ENCODE measurements around the gene ST7L. TPM values are rescaled to one million over a fixed set of nuclear protein-coding genes. Genes with fewer than 3 reads are reported as not detected.
A peak's percentile ranks its signal among the peaks of the same experiment; 100 is the strongest.

ST7L gene
- total and polyA plus RNA-seq, 9 of the 15 experiments (the other 6 are each of a cell fraction or from before 2014, with no cell fraction given), result 9.0 to 32.5 (median 26.6) TPM

DNA sequence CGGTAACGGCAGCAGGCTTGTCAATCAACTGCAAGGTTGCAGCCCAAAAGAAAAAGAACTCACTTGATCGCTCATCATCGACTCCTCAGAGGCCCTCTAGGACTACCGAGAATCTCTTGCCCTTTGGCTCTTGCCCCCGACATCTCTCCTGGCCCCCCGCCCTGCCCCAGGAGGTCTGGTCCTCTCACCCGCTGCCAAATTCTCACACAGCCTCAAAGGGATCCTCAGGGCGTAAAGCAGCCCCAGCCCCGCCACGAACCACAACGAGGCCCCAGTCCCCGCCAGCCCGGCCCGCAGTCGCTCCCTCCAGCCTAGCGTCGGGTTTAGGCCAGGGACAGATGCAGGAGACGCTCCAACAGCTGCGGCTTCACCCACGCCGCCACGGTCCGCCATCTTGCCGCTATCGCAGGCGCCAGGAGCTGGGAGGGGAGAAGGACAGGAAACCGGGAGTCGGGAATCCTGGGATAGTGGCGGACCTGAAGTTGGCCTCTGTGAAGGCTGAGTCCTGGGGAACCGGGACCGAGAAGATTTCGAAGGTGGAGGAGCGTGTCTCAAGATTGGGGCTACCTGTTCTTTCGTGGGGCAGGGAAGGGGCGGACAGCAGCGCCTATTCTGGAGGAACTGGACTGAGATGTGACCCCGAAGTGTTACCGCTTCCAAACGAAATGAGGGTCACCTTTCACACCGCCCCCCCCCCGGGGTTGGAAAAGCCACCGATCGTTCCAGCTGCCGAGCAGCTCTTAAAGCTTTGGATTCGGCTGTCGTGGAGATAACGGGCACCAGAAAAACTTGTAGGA lies at the start of gene ST7L (continued):
- peak; percentile 94; the same call in 1 of the 2 replicates for TF ChIP-seq AFF4 (CRISPR knock-in tag; IDR thresholded peaks at IDR 0.05)
- TF ChIP-seq RFX5 (IDR thresholded peaks at IDR 0.05; ENCODE audit: low read depth, low read length), result no peak
- TF ChIP-seq CXXC5 (CRISPR knock-in tag; IDR thresholded peaks at IDR 0.05), result no peak
- TF ChIP-seq E2F5 (CRISPR knock-in tag; IDR thresholded peaks at IDR 0.05), result 0 out of 2 replicates have a peak, but pooled peaks have one; percentile 61
- peak; percentile 86; the same call in 1 of the 2 replicates for TF ChIP-seq PHF8 (IDR thresholded peaks at IDR 0.05; ENCODE audit: borderline replicate concordance, low read length)
- no peak for TF ChIP-seq SRSF9 (IDR thresholded peaks at IDR 0.05; ENCODE audit: borderline replicate concordance, low read depth, low read length)
- peak; percentile 49; the same call in 1 of the 2 replicates for TF ChIP-seq CREM (IDR thresholded peaks at IDR 0.05; ENCODE audit: low read depth)
- TF ChIP-seq, protein P1, sequence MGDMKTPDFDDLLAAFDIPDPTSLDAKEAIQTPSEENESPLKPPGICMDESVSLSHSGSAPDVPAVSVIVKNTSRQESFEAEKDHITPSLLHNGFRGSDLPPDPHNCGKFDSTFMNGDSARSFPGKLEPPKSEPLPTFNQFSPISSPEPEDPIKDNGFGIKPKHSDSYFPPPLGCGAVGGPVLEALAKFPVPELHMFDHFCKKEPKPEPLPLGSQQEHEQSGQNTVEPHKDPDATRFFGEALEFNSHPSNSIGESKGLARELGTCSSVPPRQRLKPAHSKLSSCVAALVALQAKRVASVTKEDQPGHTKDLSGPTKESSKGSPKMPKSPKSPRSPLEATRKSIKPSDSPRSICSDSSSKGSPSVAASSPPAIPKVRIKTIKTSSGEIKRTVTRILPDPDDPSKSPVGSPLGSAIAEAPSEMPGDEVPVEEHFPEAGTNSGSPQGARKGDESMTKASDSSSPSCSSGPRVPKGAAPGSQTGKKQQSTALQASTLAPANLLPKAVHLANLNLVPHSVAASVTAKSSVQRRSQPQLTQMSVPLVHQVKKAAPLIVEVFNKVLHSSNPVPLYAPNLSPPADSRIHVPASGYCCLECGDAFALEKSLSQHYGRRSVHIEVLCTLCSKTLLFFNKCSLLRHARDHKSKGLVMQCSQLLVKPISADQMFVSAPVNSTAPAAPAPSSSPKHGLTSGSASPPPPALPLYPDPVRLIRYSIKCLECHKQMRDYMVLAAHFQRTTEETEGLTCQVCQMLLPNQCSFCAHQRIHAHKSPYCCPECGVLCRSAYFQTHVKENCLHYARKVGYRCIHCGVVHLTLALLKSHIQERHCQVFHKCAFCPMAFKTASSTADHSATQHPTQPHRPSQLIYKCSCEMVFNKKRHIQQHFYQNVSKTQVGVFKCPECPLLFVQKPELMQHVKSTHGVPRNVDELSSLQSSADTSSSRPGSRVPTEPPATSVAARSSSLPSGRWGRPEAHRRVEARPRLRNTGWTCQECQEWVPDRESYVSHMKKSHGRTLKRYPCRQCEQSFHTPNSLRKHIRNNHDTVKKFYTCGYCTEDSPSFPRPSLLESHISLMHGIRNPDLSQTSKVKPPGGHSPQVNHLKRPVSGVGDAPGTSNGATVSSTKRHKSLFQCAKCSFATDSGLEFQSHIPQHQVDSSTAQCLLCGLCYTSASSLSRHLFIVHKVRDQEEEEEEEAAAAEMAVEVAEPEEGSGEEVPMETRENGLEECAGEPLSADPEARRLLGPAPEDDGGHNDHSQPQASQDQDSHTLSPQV (IDR thresholded peaks at IDR 0.05), result no peak
- peak; percentile 39 for TF ChIP-seq CHD1 (IDR thresholded peaks at IDR 0.05; ENCODE audit: low read length)
- TF ChIP-seq ARID4B (CRISPR knock-in tag; IDR thresholded peaks at IDR 0.05), result peak; percentile 74
- no peak for TF ChIP-seq POLR2AphosphoS5 (IDR thresholded peaks at IDR 0.05; ENCODE audit: control insufficient read depth, insufficient read depth, low read depth, low read length)

All from K562 (cell line).